Dedifferentiated amniotic fluid mesenchymal stem cell (primary cell): ENCODE measurements around the gene CDC42BPB.

Experiments used
- DNase-seq: peaks from one replicate; pipeline ENCODE4 v3.0.0-alpha.2; 2016; ENCODE audit errors: extremely low spot score

The CDC42BPB gene

DNA sequence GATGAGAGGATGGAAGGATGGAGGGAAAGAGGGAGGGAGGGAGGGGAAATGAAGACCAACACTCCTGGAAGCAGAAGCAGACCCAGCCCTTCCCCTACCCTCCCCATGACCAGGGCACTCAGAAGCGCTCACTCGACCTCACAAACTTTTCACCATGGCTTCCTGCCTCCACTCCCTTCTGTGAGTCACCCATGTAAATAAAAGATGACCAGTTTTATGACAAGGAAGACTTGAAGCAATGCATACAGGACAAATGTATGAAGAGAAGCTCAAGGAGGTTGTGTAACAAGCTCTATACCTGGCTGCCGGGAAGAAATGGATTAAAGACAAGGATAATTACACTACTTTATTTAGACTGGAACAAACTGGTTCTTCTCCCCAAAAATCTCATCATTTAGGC, 63.8 kb downstream of the CDC42BPB start:
- DNase-seq: no peak

GRCh38 chr14:102991376-102991775, 66.0 kb downstream of the CDC42BPB start:
- DNase-seq: no peak

DNA sequence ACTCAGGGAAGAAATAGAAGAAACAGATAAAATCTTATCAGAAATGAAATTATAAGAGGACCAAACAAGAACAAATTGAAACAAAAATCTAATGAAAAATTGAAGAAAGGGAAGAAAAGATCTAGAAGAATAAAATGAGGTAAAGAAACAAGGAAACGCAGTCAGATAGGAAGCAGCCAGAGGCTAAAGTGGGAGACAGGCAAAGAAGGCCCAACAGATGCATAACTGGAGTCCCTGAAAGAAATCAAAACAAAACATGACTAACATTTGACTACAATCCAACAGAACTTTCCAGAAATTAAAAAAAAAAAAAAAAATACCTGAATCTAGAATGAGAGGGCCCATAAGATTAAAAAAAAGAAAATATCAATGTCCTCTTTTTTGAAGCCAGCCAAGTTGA, 69.3 kb downstream of the CDC42BPB start:
- no peak for DNase-seq

DNA sequence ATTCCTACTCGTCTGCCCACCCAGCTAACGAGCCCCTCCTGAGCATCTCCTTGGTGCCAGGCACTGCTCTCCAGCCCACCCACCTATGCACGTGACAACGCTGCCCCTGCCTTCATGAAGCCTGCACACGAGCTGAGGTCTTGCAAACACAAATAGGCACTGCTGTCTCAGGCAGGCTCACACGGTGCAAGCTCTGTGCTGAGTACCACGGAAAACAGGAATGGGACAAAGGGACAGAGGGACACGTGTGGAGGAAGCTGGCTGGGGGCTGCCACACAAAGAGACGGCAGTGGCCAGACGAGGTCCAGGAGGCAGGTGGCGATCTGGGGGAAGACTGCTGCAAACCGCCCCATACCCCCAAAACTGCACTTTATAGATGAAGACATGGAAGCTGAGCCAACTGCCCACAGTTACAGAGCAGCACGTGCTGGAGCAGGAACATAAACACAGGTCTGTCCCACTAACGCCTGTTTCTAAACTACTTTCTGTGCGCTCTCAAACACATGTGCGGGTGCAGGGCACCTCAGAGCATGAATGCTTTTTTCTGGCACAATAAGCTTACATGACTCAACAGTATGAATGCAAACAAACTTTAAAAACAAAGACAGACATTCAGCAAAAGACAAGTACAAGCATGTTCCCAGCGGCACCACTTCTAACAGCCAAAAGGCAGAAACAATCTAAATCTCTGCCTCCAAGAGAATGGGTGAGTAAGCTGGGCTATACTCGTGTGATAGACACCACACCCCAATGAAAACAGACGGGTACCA, 70.4 kb downstream of the CDC42BPB start:
- peak; percentile 22 for DNase-seq

- no peak for DNase-seq
These were observed 71.7 kb downstream of the CDC42BPB start for GRCh38 chr14:102985665-102986064.

DNA sequence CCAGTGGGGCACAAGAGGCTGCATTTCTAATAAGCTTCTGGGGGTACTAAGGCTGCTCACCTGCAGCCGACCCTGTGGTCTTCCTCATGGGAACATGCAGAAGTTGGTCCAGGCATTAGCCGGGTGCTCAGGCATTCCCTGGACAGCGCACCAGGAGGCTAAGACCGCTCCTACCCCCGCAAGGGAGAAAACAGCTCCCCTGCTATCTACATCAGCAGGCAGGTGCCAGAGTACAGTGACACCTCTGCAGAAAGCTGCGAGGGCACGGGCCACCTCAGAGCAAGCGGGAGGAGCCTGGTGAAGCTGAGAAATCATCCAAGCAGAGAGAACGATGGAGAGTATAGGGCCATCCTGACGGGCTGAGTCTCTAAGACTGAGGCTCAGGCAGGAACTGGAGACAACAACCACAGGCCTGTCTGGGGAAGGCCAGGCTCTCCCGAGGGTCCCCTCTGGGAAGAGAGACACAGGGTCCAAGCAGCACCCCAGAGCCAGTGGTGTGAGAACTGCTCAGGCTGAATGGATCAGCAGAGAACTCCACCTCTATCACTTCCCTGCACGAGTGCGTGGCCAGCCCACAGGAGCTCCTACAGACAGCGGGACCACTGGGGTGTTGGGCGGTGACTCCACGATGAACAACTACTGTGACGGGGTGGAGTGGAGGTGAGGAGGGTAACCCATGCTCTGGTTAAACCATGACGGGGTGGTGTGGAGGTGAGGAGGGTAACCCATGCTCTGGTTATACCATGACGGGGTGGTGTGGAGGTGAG, 72.8 kb downstream of the CDC42BPB start:
- DNase-seq: no peak

DNA sequence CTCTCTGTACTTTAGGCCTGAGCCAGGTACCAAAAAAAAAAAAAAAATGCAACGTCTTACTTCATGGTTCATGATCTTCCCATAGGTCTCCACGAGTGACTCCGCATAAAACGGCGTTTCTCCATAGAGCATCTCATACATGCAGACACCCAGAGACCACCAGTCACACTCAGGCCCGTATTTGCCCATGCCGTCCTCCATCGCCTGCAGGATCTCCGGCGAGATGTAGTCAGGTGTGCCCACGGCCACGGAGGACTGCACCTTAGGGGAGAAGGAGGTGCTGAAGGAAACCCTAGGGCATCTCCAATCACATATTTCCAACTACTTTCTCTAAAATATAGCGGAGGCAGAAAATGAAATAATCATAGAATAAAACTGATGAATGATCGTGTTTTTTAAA, 73.9 kb downstream of the CDC42BPB start:
- no peak for DNase-seq

DNA sequence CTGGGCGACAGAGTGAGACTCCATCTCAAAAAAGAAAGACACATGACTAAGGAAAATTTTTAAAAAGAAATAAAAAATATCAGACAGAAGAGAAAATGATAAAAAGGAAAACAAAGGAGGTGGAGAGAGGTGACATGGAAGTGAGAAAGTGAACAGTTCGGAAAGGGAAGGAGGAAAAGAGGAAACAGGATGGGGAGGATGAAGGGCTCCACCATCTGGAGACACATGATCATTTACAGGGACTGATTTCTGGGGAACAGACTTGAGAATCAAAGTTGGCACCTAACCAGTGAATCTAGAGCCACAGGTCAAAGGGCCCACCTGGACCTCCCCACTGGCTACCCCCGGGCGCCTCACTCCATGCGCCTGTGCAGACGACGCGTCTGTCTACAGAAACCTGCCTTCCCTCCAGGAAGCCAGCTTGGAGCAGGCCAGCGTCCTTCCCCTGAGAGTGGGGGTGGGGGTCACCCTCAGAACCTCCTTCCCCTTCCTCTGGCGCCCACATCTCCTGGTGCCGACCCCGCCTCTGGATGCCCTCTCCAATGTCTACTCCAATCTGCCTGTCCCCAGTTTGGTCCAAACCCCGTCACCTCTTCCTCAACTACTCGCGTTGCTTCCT, 74.4 kb downstream of the CDC42BPB start:
- DNase-seq: no peak

GRCh38 chr14:102980409-102980810, 76.9 kb downstream of the CDC42BPB start:
- no peak for DNase-seq

DNA sequence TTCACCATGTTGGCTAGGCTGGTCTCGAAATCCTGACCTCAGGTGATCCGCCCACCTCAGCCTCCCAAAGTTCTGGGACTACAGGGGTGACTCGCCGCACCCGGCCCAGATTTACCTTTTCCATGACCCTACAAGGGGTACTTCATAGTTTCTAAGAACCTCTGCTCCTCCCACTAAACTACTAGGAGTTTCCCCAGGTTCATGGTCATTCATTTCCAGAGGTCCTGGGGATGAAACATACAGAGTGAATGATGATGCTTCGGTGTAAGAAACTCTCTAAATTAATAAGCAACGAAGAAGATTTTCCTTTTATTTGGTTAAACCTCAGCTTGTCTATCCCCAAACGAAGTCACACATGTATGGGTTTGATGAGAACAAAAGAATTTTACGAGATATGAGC, 77.9 kb downstream of the CDC42BPB start:
- no peak for DNase-seq

GRCh38 chr14:102977475-102977874, 79.9 kb downstream of the CDC42BPB start:
- DNase-seq: no peak

DNA sequence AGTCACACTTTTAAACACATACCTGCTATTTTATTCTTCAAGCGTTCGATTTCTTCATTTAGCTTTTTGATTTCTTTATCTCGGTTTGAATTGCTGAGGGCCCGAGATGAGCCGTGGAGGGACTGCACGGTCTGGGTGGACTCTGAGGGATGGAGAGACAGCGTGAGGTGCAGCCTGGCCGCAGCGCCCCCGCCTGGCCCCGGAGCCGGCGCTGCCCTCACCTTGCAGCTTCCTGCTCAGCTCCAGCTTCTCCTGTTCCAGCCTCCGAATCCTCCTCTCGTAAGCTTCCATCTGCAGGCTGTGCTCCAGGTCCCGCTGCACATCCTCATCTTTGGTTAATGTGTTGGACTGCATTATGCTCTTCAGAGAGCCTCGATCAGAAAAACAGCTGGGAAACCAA, 81.7 kb downstream of the CDC42BPB start:
- no peak for DNase-seq

GRCh38 chr14:102973706-102974285, 83.6 kb downstream of the CDC42BPB start:
- no peak for DNase-seq

GRCh38 chr14:102971836-102972606, 85.3 kb downstream of the CDC42BPB start:
- no peak for DNase-seq

GRCh38 chr14:102971314-102971713, 86.0 kb downstream of the CDC42BPB start:
- no peak for DNase-seq

DNA sequence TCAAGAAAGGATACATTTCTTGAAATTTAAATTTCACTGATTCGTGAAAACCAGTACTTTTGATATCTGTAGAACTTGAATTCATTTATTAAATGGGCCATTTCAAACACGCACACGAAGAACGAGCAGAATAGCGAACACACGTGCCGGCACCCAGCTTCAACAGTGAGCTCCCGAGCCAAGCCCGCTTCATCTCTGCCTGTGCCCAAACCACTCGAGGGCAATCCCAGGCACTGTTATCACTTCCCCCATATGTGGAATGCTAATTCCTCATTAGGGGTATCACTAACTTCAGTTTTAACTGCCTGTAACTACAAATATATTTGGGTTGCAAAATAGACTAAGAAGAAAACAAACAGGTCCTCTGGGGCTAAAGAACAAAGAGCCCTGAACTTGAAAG, 86.9 kb downstream of the CDC42BPB start:
- DNase-seq: no peak

DNA sequence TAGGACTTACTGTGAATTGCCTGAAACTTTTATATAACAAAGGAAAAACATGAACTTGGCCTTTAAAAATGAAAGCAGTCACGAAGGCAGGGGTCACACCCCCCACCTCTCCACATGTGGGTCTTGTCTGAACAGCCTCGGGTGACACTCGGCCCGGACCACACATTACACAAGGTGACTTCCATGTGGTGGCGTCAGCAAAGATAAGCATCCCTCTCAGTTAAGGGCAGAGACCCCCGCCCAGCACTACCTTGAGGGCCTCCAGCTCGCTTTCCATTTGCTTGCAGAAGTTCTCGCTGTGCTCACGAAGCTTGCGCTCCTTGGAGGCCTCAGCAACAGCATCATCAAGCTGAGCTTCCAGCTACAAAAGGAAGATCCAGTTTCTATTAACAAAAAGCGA, 87.4 kb downstream of the CDC42BPB start:
- DNase-seq: no peak

DNA sequence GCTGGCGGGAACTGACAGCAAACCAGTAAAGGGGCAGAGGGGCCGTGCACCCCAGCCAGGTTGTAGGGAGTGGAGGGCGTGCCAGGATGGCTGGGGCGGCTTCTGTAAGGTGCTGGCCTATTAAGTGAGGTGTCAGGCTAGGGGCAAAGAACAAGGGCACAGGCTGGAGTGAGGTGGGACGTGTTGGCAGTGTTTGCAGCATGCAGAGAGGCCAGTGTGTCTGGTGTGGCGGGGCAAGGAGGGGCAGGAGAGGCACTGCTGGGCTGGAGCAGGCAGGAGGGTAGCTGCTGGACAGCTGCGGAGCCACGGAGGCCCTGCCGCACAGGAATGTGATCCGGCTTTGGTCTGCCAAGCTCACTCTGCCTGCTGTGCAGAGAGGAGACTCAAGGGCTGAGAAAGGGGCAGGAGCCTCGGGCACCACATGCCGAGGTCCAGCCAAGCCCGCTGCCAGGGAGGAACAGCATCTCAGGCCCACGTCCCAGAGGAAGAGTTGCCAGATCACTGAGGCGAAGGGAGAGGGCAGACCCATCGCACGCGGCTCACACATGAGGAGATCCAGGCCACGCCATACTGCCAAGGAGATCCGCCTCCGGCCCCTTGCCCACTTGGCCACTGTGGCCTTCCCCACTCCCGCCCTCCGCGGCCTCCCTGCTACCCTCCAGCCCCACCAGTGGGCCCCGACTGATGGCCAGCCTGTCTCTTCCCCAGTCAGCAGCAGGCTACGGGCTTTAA, 88.1 kb downstream of the CDC42BPB start:
- no peak for DNase-seq

DNA sequence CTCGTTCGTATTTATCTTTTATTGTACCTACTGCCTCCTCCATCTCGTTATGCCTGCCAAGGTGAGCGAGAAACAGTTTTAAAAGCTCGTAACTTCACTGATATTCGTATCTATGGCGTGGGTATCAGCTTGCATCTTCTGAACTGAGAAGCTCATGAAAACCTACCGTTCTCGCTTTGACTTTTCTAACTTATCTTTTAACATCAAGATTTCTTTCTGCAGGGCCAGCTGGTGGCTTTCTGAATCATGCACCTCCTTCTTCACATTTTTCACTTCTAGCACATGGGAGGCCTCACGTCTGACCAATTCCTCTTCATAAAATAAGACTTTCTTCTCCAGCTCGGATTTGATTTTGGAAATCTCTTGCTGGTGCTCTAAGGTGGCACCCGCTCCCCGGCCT, 89.0 kb downstream of the CDC42BPB start:
- DNase-seq: no peak

GRCh38 chr14:102967506-102967795, 89.9 kb downstream of the CDC42BPB start:
- DNase-seq: no peak
